ENCODE measurements around the gene CNBD2. TPM values are rescaled to one million over a fixed set of nuclear protein-coding genes. Genes with fewer than 3 reads are reported as not detected.
"Not testable (repeated sequence)": the region's sequence is repeated elsewhere in the genome, so short reads cannot be mapped to it uniquely, and the experiment has no call there.

Gene CNBD2
- polyA plus RNA-seq, 1 donor from 2014 or later = 9.5 TPM

- Histone ChIP-seq H3K27ac (ENCODE audit: low read length) (peak overlapping the region; percentile 98), H3K9me2 (ENCODE audit: insufficient read depth, low read length) (no peaks in the 10 kb centered on the region), H3K4me3 (ENCODE audit: low read length) (peak overlapping the region; percentile 100)
Measured at GRCh38 chr20:35954907-35955251, 13.5 kb upstream of the CNBD2 start.

DNA sequence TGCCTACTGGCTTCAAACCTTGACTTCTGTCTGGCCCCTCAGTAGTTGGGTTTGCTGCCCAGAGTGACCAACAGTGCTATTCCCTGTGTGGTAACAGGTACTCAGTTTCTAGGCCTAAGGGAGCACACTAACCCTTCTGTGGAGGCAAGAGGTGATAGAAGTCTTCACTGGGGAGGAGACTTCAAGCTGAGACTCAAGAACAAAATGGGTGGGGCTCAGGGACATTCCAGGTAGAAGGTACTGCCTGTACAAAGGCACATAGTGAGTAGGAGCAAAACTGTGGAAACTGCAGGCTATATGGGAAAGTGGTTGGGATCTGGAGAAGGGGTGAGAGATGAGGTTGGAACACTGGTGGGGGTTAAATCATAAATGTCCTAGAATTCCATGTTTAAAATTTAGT lies 11.8 kb upstream of the CNBD2 start:
- Histone ChIP-seq H2AFZ (ENCODE audit: low read depth, low read length) (no peak overlapping the region), H3K4me2 (ENCODE audit: low read length) (no peak overlapping the region), H3K4me3 (ENCODE audit: low read length) (no peak overlapping the region), H3K9me3 (ENCODE audit: low read length) (no peaks in the 10 kb centered on the region), H3K9ac (ENCODE audit: low read length) (no peak overlapping the region), H4K20me1 (ENCODE audit: insufficient read depth) (peaks cover 4% of the 10 kb centered on the region), H3F3A (ENCODE audit: insufficient read depth, low read length, poor library complexity, severe bottlenecking) (peaks cover 10% of the 10 kb centered on the region), H3K79me2 (replicated peaks; ENCODE audit: insufficient read depth, low read length) (peaks cover 19% of the 10 kb centered on the region), H3K9me2 (ENCODE audit: insufficient read depth, low read length) (no peaks in the 10 kb centered on the region), H3K27ac (ENCODE audit: low read length) (no peak overlapping the region), H3K27me3 (ENCODE audit: insufficient read depth, low read depth, low read length) (no peaks in the 10 kb centered on the region), H3K36me3 (ENCODE audit: insufficient read depth, low read length) (no peaks in the 10 kb centered on the region)
- TF ChIP-seq, protein P1, sequence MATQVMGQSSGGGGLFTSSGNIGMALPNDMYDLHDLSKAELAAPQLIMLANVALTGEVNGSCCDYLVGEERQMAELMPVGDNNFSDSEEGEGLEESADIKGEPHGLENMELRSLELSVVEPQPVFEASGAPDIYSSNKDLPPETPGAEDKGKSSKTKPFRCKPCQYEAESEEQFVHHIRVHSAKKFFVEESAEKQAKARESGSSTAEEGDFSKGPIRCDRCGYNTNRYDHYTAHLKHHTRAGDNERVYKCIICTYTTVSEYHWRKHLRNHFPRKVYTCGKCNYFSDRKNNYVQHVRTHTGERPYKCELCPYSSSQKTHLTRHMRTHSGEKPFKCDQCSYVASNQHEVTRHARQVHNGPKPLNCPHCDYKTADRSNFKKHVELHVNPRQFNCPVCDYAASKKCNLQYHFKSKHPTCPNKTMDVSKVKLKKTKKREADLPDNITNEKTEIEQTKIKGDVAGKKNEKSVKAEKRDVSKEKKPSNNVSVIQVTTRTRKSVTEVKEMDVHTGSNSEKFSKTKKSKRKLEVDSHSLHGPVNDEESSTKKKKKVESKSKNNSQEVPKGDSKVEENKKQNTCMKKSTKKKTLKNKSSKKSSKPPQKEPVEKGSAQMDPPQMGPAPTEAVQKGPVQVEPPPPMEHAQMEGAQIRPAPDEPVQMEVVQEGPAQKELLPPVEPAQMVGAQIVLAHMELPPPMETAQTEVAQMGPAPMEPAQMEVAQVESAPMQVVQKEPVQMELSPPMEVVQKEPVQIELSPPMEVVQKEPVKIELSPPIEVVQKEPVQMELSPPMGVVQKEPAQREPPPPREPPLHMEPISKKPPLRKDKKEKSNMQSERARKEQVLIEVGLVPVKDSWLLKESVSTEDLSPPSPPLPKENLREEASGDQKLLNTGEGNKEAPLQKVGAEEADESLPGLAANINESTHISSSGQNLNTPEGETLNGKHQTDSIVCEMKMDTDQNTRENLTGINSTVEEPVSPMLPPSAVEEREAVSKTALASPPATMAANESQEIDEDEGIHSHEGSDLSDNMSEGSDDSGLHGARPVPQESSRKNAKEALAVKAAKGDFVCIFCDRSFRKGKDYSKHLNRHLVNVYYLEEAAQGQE (IDR thresholded peaks at IDR 0.05; ENCODE audit: borderline replicate concordance) = no peak
- TF ChIP-seq TAF1 (IDR thresholded peaks at IDR 0.05; ENCODE audit: low read depth) = no peak
- no peak for TF ChIP-seq EP300 (conservative IDR thresholded peaks at IDR 0.05; ENCODE audit: poor library complexity, severe bottlenecking)
- no peak for TF ChIP-seq RAD21 (conservative IDR thresholded peaks at IDR 0.05)
- no peak for TF ChIP-seq MXI1 (conservative IDR thresholded peaks at IDR 0.05; ENCODE audit: poor library complexity, severe bottlenecking)
- no peak for TF ChIP-seq EZH2 (IDR thresholded peaks at IDR 0.05; ENCODE audit: borderline replicate concordance, insufficient read depth, low read length, poor library complexity, severe bottlenecking)
- TF ChIP-seq CTCF (IDR thresholded peaks at IDR 0.05; ENCODE audit: poor library complexity, severe bottlenecking) = no peak
- TF ChIP-seq POLR2AphosphoS5 (IDR thresholded peaks at IDR 0.05) = no peak
- no peak for TF ChIP-seq SMC3 (conservative IDR thresholded peaks at IDR 0.05; ENCODE audit: poor library complexity)

More at GRCh38 chr20:35954907-35955251, 13.5 kb upstream of the CNBD2 start:
- no peak for TF ChIP-seq EP300 (conservative IDR thresholded peaks at IDR 0.05; ENCODE audit: poor library complexity, severe bottlenecking)
- no peak for TF ChIP-seq SMC3 (conservative IDR thresholded peaks at IDR 0.05; ENCODE audit: poor library complexity)
- TF ChIP-seq POLR2AphosphoS5 (IDR thresholded peaks at IDR 0.05) = no peak
- no peak for TF ChIP-seq TAF1 (IDR thresholded peaks at IDR 0.05; ENCODE audit: low read depth)
- no peak for TF ChIP-seq CTCF (IDR thresholded peaks at IDR 0.05; ENCODE audit: poor library complexity, severe bottlenecking)
- TF ChIP-seq EZH2 (IDR thresholded peaks at IDR 0.05; ENCODE audit: borderline replicate concordance, insufficient read depth, low read length, poor library complexity, severe bottlenecking) = no peak
- TF ChIP-seq, protein P1 (IDR thresholded peaks at IDR 0.05; ENCODE audit: borderline replicate concordance) = no peak
- no peak for TF ChIP-seq RAD21 (conservative IDR thresholded peaks at IDR 0.05)
- no peak for TF ChIP-seq MXI1 (conservative IDR thresholded peaks at IDR 0.05; ENCODE audit: poor library complexity, severe bottlenecking)
- Histone ChIP-seq H3K4me2 (ENCODE audit: low read length) (peak overlapping the region; percentile 71), H3K36me3 (ENCODE audit: insufficient read depth, low read length) (no peaks in the 10 kb centered on the region), H3K27me3 (ENCODE audit: insufficient read depth, low read depth, low read length) (no peaks in the 10 kb centered on the region), H3K9me3 (ENCODE audit: low read length) (no peaks in the 10 kb centered on the region), H3K79me2 (replicated peaks; ENCODE audit: insufficient read depth, low read length) (peaks cover 19% of the 10 kb centered on the region), H4K20me1 (ENCODE audit: insufficient read depth) (peaks cover 4% of the 10 kb centered on the region), H2AFZ (ENCODE audit: low read depth, low read length) (peak overlapping the region; percentile 51), H3K9ac (ENCODE audit: low read length) (peak overlapping the region; percentile 100), H3F3A (ENCODE audit: insufficient read depth, low read length, poor library complexity, severe bottlenecking) (peaks cover 10% of the 10 kb centered on the region)

DNA sequence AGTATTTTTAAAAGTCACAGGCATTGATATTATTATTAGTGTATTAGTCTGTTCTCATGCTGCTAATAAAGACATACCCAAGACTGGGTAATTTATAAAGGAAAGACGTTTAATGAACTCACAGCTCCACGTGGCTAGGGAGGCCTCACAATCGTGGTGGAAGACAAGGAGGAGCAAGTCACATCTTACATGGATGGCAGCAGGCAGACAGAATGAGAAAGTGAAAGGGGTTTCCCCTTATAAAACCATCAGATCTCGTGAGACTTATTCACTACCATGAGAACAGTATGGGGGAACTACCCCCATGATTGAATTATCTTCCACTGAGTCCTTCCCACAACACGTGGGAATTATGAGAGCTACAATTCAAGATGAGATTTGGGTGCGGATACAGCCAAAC lies 9.1 kb upstream of the CNBD2 start:
- not testable (repeated sequence) for H3K9me3 ChIP-seq (ENCODE audit: low read length); H3K79me2 ChIP-seq (replicated peaks; ENCODE audit: insufficient read depth, low read length); H3K4me3 ChIP-seq (ENCODE audit: low read length); H3K9ac ChIP-seq (ENCODE audit: low read length); H3K9me2 ChIP-seq (ENCODE audit: insufficient read depth, low read length); H4K20me1 ChIP-seq (ENCODE audit: insufficient read depth); H3K27ac ChIP-seq (ENCODE audit: low read length); H2AFZ ChIP-seq (ENCODE audit: low read depth, low read length); H3F3A ChIP-seq (ENCODE audit: insufficient read depth, low read length, poor library complexity, severe bottlenecking); H3K27me3 ChIP-seq (ENCODE audit: insufficient read depth, low read depth, low read length); H3K36me3 ChIP-seq (ENCODE audit: insufficient read depth, low read length); H3K4me2 ChIP-seq (ENCODE audit: low read length)

Measured in neural cell (in vitro differentiated cells).